Stimulated activated CD4-positive, alpha-beta T cell treated with anti-CD3 and anti-CD28 coated beads, TNF-alpha, amount 100 ng/mL, for 48 hours (primary cell): ENCODE data around the gene LCE1F.

Experiments used
- DNase-seq, 3 donors: peaks; one replicate each; pipeline ENCODE4 v3.0.0-alpha.2; 2020; ENCODE audit warnings: low read depth in 3 of 3

Gene LCE1F

GRCh38 chr1:152774875-152775274 lies at the start of gene LCE1F:
TSS of gene LCE1F (plus strand) at chr1:152775140. CDS start at chr1:152776372, 1,232 bp downstream.
- no peak for DNase-seq

DNA sequence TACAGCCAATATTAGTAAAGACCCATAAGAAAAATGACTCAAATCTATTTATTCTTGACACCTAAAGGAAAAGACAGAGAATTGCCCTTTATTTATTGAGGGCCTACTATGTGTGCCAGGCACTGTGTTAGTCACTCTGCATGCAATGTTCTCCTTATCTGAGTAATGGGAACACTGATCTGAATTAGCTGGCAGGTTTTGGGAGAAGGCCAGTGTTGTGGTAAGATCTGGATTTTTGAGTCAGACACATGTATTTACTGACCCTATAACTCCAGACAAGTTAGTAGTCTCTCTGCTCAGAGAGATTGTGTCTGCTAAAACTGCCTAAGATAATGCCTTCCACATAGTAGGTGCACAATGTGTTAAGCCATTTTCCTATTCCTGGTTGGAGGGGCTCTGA lies 49.7 kb upstream of the LCE1F start:
- no peak for DNase-seq

DNA sequence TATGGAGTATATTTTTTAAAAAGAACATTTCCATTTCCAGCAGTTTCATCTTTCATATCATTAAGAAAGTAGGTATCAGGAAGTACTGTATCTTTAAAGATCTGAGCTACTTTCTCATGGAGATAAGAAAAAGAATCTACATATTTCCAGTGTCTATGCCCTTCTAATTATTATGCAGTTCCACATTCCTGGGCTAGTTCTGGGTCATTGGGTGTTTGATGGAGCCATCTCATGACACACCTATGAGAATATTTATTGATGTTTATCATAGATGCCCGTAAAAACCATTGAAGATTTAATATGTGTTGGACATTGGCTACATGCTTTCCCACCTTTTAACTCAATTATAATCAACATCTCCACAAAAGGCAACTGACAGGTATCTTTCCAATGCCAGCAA lies 46.0 kb upstream of the LCE1F start:
- no peak for DNase-seq

DNA sequence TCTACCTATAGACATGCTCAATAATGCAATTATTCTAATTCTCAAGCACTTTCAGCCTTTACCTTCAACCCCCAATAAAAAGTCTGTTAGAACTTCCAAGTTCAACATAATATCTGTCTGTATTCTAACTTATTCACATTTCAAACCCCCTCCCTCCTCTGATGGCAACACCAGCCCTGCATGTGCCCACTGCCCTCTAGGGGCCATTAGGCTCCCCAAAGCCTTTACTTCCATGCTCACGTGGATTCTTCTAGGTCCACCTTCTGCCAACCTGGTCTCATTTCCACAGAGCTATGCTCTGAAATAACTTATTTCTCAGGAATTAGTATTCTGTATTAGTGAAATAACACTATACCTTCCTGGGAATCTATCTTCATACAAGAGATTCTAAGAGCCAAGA lies 39.3 kb upstream of the LCE1F start:
- no peak for DNase-seq

GRCh38 chr1:152737997-152738396 lies 36.9 kb upstream of the LCE1F start:
- DNase-seq, result no peak

- DNase-seq, result no peak
These were observed 35.1 kb upstream of the LCE1F start for GRCh38 chr1:152739841-152740240.

DNA sequence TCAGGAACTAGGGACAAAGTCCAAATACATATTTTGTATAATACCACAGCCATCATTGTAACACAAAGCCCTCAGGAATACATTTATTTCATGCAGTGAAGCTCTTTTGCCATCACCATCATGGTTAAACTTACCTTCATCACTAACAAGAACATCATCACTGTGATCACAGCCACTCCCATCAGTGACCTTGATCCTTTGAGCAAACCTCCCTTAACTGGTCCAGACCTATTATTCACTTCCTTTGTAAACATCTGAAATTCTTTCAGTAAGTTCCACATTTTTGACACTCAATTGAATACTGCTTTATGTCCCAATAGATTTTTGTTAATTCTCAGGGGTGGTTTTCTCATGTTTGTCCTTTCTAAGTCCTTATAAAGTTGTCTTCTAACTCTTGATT lies 33.3 kb upstream of the LCE1F start:
- DNase-seq, result no peak

DNA sequence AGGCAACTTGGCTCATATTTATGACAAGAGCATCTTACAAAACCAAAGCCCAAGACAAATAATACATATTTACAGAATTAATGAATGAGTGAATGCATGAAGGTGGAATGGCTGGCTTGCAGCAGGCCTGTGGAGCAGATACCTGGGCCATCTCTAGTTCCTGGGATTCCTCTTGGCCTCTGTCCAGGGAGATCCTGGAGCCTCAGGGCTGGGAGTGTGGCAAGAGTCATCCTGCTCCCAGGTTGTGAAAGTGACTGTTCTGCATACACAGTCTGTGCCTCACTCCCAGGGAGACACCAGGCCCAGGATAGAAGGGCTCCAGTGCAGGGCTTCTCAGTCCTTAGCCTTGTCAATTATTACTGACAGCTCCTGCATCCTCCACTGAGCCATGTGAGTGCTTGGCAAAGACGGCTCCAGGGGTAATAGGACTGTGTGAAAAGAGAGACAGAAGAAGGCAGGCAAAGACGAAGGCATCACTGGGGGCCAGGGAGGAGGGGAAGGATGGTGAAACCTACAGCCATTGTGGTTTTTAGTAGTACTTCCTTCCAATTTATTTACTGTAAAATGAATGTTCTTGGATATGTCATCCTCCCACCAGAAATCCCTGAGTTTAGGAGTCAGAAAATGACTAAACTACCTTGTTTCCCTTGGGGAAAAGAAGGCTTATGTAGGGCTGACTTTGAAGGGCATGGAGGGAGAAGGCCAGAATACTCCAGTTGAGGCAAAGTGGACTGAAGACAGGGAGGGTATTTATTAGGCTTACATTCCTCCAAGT lies 31.4 kb upstream of the LCE1F start:
- DNase-seq, result no peak

DNA sequence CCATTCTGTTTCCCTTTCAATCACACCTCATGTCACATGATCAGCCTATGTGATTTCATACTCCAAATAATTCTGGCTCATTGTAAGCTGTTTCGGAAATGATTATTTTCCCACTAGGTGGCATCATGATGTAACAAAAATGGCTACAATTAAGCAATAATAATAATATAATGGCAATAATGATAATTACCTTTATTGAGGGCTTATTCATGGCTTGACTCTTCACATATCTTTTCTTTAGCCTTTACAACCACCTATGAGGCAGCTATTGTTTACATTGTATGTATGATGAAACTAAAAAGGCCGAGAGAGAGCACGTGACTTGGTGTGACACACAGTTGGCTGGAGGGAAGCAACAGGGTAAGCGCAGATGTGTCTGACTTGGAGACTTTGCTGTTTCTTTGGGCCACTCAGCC lies 29.6 kb upstream of the LCE1F start:
- no peak for DNase-seq

- no peak for DNase-seq
These were observed 29.0 kb upstream of the LCE1F start for GRCh38 chr1:152745765-152746444.

DNA sequence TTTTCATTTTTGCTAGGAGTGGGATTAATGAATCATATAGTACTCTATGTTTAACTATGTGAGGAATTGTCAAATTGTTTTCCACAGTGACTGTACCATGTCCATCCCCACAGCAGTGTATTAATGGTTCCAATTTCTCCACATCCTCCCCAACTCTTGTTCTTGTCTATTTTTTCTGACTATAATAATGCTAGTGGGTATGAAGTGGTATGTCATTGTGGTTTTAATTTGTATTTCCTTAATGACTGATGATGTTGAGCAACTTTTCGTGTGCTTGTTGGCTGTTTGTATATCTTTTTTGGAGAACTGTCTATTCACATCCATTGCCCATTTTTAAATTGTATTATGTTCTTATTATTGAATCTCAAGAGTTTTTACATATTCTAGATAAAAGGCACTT lies 27.1 kb upstream of the LCE1F start:
- DNase-seq, result no peak

- no peak for DNase-seq
These were observed 22.7 kb upstream of the LCE1F start for GRCh38 chr1:152752225-152752624.

- DNase-seq, result no peak
These were observed 21.4 kb upstream of the LCE1F start for GRCh38 chr1:152753586-152753985.

DNA sequence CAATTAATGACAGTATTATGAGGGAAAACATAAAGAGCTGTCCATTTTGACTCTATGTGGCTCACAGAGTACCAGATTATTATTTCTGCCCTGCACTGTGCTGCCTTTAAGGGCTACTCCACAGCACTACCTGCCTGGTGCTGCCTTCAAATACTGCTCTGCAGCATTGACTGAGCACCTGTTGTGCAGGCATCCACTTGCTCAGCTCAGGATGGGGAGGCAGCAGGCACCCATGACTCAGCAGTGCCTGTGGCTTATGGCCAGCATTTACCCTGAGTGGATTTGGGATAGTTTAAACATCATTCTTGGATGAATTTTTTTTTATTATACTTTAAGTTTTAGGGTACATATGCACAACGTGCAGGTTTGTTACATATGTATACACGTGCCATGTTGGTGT lies 18.1 kb upstream of the LCE1F start:
- DNase-seq, result no peak

DNA sequence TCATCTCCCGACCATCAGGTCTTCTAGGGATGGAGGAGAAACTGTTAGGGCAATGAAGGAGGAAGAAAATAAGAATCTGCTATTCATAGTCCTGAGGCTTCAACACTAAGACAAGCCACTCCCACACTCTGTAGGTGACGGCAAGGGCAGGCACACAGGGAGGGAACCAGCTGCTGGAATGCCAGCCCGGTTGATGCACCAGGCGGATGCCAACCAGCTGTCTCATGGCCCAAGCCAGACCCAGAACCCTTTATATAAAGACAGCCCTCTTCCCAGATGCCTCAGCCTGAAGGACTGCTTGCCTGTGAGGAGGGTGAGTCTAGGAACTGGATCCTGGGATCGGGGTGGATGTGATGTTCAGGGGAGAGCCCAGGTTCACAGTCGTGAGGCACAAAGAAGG lies 17.2 kb upstream of the LCE1F start, which contains the start of gene KPRP:
TSS of gene KPRP (plus strand) at position 279 of the 400 bp plus-strand sequence. CDS start 1,564 bp downstream, outside the sequence.
- no peak for DNase-seq

DNA sequence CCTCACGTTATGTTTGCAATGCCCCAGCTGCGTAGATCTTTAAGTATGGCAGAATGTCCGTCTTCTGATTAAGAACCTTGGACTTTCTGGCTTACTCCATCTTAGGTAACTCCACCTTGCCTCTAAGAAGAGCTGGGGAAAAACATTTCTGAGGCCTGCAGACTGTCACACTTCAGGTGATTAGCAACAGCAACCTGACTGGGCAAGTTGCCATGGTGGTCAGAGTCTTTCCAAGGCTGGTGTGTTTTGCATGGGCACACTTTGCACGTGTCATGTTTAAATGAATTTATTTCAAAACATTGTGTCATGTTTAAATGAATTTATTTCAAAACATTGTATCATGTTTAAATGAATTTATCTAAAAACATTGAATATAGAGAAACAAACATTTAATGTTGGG lies 16.3 kb upstream of the LCE1F start:
- DNase-seq, result no peak

- no peak for DNase-seq
These were observed 15.3 kb upstream of the LCE1F start for GRCh38 chr1:152759453-152760173.

DNA sequence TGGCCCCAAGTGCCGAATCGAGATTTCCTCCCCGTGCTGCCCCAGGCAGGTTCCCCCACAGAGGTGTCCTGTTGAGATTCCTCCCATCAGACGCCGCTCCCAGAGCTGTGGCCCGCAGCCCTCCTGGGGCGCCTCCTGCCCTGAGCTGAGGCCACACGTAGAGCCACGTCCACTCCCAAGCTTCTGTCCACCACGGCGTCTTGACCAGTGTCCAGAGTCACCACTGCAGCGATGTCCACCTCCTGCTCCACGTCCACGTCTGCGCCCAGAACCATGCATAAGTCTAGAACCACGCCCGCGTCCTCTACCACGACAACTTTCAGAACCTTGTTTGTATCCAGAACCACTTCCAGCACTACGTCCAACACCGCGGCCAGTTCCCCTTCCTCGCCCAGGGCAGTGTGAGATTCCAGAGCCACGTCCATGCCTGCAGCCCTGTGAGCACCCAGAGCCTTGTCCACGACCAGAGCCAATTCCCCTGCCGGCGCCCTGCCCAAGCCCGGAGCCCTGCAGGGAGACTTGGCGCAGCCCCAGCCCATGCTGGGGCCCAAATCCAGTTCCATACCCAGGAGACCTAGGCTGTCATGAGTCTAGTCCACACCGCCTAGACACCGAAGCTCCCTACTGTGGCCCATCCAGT lies 14.3 kb upstream of the LCE1F start:
- DNase-seq, result no peak

GRCh38 chr1:152761609-152762213 lies 13.2 kb upstream of the LCE1F start:
- DNase-seq, result no peak

GRCh38 chr1:152768847-152769533 lies 6.0 kb upstream of the LCE1F start:
- no peak for DNase-seq

DNA sequence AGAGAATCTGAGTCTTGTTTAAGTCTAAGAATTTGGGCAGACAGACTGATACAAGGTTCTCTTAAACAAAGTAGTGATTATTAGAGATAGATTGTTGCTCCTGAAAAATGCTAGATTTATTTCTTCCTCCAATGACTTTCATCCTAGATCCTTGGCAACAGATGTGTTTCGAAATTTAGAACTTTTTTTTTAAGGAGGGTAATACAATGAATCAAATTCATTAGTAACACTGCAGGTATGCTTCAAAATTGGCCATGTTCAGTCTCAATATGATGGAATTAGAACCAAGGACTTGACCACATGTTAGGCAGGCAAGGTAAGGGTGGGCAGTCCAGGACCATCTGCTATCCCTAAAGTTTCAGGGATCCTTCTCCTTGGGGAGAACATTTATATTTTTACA lies 4.5 kb upstream of the LCE1F start:
- no peak for DNase-seq
